ENCODE data around the gene IQGAP2.

DNA sequence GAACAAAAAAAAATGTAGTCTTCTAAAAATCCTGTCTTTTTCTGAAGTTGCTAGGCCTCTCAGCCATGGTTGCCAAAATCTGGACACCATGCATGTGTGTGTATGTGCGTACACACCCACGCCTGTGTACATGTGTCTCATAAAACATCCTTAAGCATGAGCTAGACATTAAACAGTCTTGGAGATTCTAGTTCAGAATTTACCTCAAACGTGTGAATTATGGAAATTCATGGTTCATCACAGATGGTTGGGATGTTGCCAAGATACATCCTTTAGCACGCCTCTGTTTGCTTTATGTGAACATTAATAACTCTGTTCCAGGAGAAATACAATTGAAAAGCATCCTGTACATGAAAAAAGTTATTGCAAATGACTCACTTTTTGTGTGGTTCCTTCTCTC is 167.1 kb downstream of the IQGAP2 start:
- TF ChIP-seq, protein P1, sequence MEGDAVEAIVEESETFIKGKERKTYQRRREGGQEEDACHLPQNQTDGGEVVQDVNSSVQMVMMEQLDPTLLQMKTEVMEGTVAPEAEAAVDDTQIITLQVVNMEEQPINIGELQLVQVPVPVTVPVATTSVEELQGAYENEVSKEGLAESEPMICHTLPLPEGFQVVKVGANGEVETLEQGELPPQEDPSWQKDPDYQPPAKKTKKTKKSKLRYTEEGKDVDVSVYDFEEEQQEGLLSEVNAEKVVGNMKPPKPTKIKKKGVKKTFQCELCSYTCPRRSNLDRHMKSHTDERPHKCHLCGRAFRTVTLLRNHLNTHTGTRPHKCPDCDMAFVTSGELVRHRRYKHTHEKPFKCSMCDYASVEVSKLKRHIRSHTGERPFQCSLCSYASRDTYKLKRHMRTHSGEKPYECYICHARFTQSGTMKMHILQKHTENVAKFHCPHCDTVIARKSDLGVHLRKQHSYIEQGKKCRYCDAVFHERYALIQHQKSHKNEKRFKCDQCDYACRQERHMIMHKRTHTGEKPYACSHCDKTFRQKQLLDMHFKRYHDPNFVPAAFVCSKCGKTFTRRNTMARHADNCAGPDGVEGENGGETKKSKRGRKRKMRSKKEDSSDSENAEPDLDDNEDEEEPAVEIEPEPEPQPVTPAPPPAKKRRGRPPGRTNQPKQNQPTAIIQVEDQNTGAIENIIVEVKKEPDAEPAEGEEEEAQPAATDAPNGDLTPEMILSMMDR (IDR thresholded peaks at IDR 0.05), result no peak
- TF ChIP-seq POLR2A (IDR thresholded peaks at IDR 0.05), result no peak
